Nephron (organoid): ENCODE results near the gene AGPS.

Experiments
- H3K27ac Mint-ChIP-seq, 3 experiments: 2 replicates each; pipeline ENCODE4 v1.8.0; 2020; ENCODE audit warnings: mixed read lengths in 3 of 3, mild to moderate bottlenecking in 2 of 3, moderate library complexity in 1 of 3
- H3K27me3 Mint-ChIP-seq: 2 replicates; pipeline ENCODE4 v1.8.0; 2021; ENCODE audit warnings: low read depth, mild to moderate bottlenecking, moderate library complexity, mixed read lengths
- H3K36me3 Mint-ChIP-seq: 2 replicates; pipeline ENCODE4 v1.8.0; 2020; ENCODE audit warnings: low read depth, mixed read lengths
- H3K4me1 Mint-ChIP-seq: 2 replicates; pipeline ENCODE4 v1.8.0; 2020; ENCODE audit warnings: mixed read lengths
- H3K4me3 Mint-ChIP-seq, 3 experiments: 2 replicates each; pipeline ENCODE4 v1.8.0; 2020; ENCODE audit warnings: mild to moderate bottlenecking in 3 of 3, mixed read lengths in 3 of 3, moderate library complexity in 2 of 3
- H3K9me3 Mint-ChIP-seq: 2 replicates; pipeline ENCODE4 v1.8.0; 2020; ENCODE audit warnings: mixed read lengths
- TF ChIP-seq, protein P1 (sequence below), 3 experiments: fragments of 200-600 bp; sonication (generic); IDR thresholded peaks; one replicate each; pipeline ENCODE4 v1.5.0; 2021; ENCODE audit warnings: antibody characterized with exemption in 3 of 3; ENCODE audit not compliant: unreplicated experiment in 3 of 3

Gene AGPS

DNA sequence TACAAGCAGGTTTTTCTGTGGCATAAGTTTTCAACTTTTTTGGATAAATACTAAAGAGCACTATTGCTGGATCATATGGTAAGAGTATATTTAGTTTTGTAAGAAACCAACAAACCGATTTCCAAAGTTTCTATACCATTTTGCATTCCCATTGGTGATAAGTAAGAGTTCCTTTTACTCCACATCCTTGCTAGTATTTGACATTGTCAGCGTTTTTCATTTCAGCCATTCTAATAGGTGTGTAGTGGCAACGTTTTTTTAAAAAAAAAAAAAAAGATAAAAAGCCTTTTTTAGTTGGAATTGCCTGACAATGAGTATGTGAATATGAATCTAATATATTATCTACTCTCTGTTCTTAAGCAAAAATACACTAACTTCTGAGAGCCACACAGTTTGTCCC, 185.9 kb downstream of the AGPS start:
- Mint-ChIP-seq H3K4me1 (peaks cover 4% of the 10 kb centered on the region), H3K9me3 (no peaks in the 10 kb centered on the region), H3K4me3 (no peak overlapping the region), H3K27ac (no peak overlapping the region), H3K36me3 (no peaks in the 10 kb centered on the region), H3K27me3 (peaks cover 4% of the 10 kb centered on the region)
- TF ChIP-seq, protein P1, sequence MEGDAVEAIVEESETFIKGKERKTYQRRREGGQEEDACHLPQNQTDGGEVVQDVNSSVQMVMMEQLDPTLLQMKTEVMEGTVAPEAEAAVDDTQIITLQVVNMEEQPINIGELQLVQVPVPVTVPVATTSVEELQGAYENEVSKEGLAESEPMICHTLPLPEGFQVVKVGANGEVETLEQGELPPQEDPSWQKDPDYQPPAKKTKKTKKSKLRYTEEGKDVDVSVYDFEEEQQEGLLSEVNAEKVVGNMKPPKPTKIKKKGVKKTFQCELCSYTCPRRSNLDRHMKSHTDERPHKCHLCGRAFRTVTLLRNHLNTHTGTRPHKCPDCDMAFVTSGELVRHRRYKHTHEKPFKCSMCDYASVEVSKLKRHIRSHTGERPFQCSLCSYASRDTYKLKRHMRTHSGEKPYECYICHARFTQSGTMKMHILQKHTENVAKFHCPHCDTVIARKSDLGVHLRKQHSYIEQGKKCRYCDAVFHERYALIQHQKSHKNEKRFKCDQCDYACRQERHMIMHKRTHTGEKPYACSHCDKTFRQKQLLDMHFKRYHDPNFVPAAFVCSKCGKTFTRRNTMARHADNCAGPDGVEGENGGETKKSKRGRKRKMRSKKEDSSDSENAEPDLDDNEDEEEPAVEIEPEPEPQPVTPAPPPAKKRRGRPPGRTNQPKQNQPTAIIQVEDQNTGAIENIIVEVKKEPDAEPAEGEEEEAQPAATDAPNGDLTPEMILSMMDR (IDR thresholded peaks at IDR 0.05; ENCODE audit: unreplicated experiment in 3 of 3), result no peak

DNA sequence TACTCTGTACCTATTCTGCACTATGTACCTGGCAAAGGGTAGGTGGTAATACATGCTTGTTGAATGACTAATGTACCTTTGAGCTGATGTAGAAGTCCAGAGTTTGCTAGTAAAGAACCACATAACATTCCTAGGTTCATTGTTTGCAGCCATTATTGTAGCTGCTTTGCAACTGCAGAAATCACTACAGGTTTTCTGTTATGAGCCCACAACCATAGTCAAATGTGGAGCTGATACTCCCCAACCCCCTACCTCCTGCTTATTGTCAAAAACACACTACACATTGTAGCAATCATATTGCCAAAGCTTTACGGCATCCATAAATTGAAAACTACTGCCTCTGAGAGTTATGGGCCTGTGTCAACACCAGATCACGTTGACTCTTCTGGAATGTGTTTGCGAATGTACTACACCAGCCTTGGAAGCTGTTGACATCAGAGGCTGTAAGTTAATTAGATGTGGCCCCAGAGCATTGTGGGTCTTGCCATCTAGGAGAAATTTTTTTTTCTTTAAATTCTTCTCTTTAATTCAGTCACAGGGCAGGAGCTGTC, 187.0 kb downstream of the AGPS start:
- no peaks in the 10 kb centered on the region for H3K36me3 Mint-ChIP-seq
- H3K4me3 Mint-ChIP-seq, result no peak overlapping the region
- TF ChIP-seq, protein P1 (IDR thresholded peaks at IDR 0.05; ENCODE audit: unreplicated experiment in 3 of 3), result no peak
- H3K27me3 Mint-ChIP-seq, result peaks cover 4% of the 10 kb centered on the region
- H3K4me1 Mint-ChIP-seq, result no peaks in the 10 kb centered on the region
- H3K27ac Mint-ChIP-seq, result no peak overlapping the region
- no peaks in the 10 kb centered on the region for H3K9me3 Mint-ChIP-seq

GRCh38 chr2:177582000-177582399, 189.4 kb downstream of the AGPS start:
- Mint-ChIP-seq H3K27ac (no peak overlapping the region), H3K4me3 (no peak overlapping the region), H3K9me3 (no peaks in the 10 kb centered on the region), H3K36me3 (no peaks in the 10 kb centered on the region), H3K4me1 (peaks cover 12% of the 10 kb centered on the region), H3K27me3 (peaks cover 8% of the 10 kb centered on the region)
- TF ChIP-seq, protein P1 (IDR thresholded peaks at IDR 0.05; ENCODE audit: unreplicated experiment in 3 of 3), result no peak

- peaks cover 17% of the 10 kb centered on the region for H3K4me1 Mint-ChIP-seq
- H3K9me3 Mint-ChIP-seq, result no peaks in the 10 kb centered on the region
- TF ChIP-seq, protein P1 (IDR thresholded peaks at IDR 0.05; ENCODE audit: unreplicated experiment in 3 of 3), result no peak
- H3K4me3 Mint-ChIP-seq, result no peak overlapping the region
- peaks cover 8% of the 10 kb centered on the region for H3K27me3 Mint-ChIP-seq
- H3K36me3 Mint-ChIP-seq, result no peaks in the 10 kb centered on the region
- H3K27ac Mint-ChIP-seq, result no peak overlapping the region
Measured at GRCh38 chr2:177584030-177584692, 191.6 kb downstream of the AGPS start.

DNA sequence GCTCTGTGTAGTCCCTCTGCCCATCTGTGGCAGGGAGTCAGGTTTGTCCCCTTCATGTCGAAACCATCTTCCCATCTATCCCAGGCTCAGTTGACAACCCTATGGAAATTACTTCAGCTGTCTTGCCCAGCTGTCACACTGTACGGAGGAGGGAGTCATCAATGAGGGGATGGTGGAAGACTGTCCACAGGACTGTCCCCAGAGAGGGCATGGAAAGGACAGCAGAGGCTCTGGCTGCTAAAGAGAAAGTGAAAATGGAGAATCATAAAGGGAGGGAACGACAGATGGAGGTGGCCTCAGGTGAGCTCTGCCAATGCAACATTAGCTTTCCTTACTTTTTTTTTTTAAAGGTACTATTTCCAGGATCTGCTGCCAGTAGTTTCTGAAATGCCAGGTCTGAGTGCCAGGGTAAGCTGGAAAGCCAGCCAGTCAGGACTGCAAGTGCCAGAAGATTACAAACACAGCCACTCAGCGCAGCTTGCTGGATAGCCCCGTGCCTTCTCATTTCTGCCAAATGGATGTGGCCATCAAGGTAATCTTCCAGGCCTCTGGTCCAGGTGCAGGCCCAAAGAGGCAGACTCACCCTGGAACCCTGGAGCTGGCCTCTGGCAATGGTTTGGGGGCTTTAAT, 192.8 kb downstream of the AGPS start:
- H3K27me3 Mint-ChIP-seq, result peaks cover 8% of the 10 kb centered on the region
- no peaks in the 10 kb centered on the region for H3K9me3 Mint-ChIP-seq
- no peak overlapping the region for H3K4me3 Mint-ChIP-seq
- TF ChIP-seq, protein P1 (IDR thresholded peaks at IDR 0.05; ENCODE audit: unreplicated experiment in 3 of 3), result no peak
- peaks cover 17% of the 10 kb centered on the region for H3K4me1 Mint-ChIP-seq
- H3K27ac Mint-ChIP-seq, result peak overlapping the region in 2 of 3 experiments; percentile 25 to 33
- no peaks in the 10 kb centered on the region for H3K36me3 Mint-ChIP-seq
